DOHH2 (cell line): ENCODE data around the gene COL13A1.

Experiments used
- CTCF ChIP-seq: fragments of 200-600 bp; sonication (generic); IDR thresholded peaks from one replicate; pipeline ENCODE4 v1.5.1; 2014; ENCODE audit warnings: antibody characterized with exemption, mild to moderate bottlenecking, low read depth, low read length; ENCODE audit not compliant: poor library complexity, severe bottlenecking
- EZH2phosphoT487 ChIP-seq: fragments of 200-600 bp; sonication (generic); IDR thresholded peaks from 2 replicates; pipeline ENCODE4 v1.6.1; 2017; ENCODE audit warnings: borderline replicate concordance, mild to moderate bottlenecking, antibody characterized with exemption, low read length, moderate library complexity, mixed read lengths

- TF ChIP-seq CTCF = no peak
- no peak for TF ChIP-seq EZH2phosphoT487
Observed at GRCh38 chr10:69913606-69914382, 112.1 kb downstream of the COL13A1 start.
